GM19455 (cell line): ENCODE data around the gene CD83.
"Not testable (repeated sequence)": the region's sequence is repeated elsewhere in the genome, so short reads cannot be mapped to it uniquely, and the experiment has no call there.

Experiments
- ATAC-seq: cut with Tn5 transposase; IDR thresholded peaks from one replicate; pipeline ENCODE4 v1.9.1; 2021; ENCODE audit not compliant: unreplicated experiment

Gene CD83

GRCh38 chr6:14117158-14118090, at the start of gene CD83:
Gene CD83 (plus strand): TSS chr6:14117772. CDS start chr6:14117812, 40 bp downstream.
- ATAC-seq: peak; percentile 68

- ATAC-seq: no peak
Observed at GRCh38 chr6:14068133-14068532, 49.4 kb upstream of the CD83 start.

- no peak for ATAC-seq
Observed at GRCh38 chr6:14068623-14069022, 48.9 kb upstream of the CD83 start.

- ATAC-seq: no peak
Observed at GRCh38 chr6:14070457-14070856, 47.1 kb upstream of the CD83 start.

GRCh38 chr6:14072084-14072483, 45.5 kb upstream of the CD83 start:
- ATAC-seq: no peak

GRCh38 chr6:14073561-14074354, 43.8 kb upstream of the CD83 start:
- not testable (repeated sequence) for ATAC-seq

- peak; percentile 23 for ATAC-seq
Observed at GRCh38 chr6:14074476-14075094, 43.0 kb upstream of the CD83 start.

GRCh38 chr6:14075095-14075503, 42.5 kb upstream of the CD83 start:
- ATAC-seq: peak; percentile 84

- no peak for ATAC-seq
Observed at GRCh38 chr6:14077193-14077867, 40.2 kb upstream of the CD83 start.

- no peak for ATAC-seq
Observed at GRCh38 chr6:14079433-14079832, 38.1 kb upstream of the CD83 start.

GRCh38 chr6:14079971-14080370, 37.6 kb upstream of the CD83 start:
- no peak for ATAC-seq

GRCh38 chr6:14081126-14081525, 36.4 kb upstream of the CD83 start:
- ATAC-seq: no peak

GRCh38 chr6:14082771-14083170, 34.8 kb upstream of the CD83 start:
- ATAC-seq: no peak

- ATAC-seq: no peak
Observed at GRCh38 chr6:14083262-14083661, 34.3 kb upstream of the CD83 start.

- ATAC-seq: no peak
Observed at GRCh38 chr6:14083751-14084150, 33.8 kb upstream of the CD83 start.

- ATAC-seq: no peak
Observed at GRCh38 chr6:14084388-14084787, 33.2 kb upstream of the CD83 start.

GRCh38 chr6:14085176-14085787, 32.3 kb upstream of the CD83 start:
- no peak for ATAC-seq

- no peak for ATAC-seq
Observed at GRCh38 chr6:14086701-14087100, 30.9 kb upstream of the CD83 start.

GRCh38 chr6:14088600-14089192, 28.9 kb upstream of the CD83 start:
- ATAC-seq: no peak

- peak; percentile 62 for ATAC-seq
Observed at GRCh38 chr6:14089224-14089623, 28.3 kb upstream of the CD83 start.
